Fibroblast of lung (primary cell): Measurements from ENCODE around the gene TMED7. TPM values are rescaled to one million over a fixed set of nuclear protein-coding genes. Genes with fewer than 3 reads are reported as not detected.

ENCODE experiments used
- DNase-seq, 2 donors: peaks; one replicate each; pipeline versions ENCODE4 v3.0.0 to v3.0.0-alpha.2; 2010; ENCODE audit warnings: low read depth in 2 of 2
- H2AFZ ChIP-seq: 2 replicates; pipeline ENCODE4 v1.5.1; 2012; ENCODE audit warnings: low read length, control low read depth, inconsistent platforms
- H3K27ac ChIP-seq: 2 replicates; pipeline ENCODE4 v1.5.1; 2011; ENCODE audit warnings: low read length, control low read depth; ENCODE audit not compliant: insufficient read depth
- H3K27me3 ChIP-seq: 2 replicates; pipeline ENCODE4 v1.5.1; 2011; ENCODE audit warnings: mild to moderate bottlenecking, low read length; ENCODE audit not compliant: control insufficient read depth, insufficient read depth
- H3K36me3 ChIP-seq: 2 replicates; pipeline ENCODE4 v1.5.1; 2011; ENCODE audit warnings: low read length; ENCODE audit not compliant: control insufficient read depth, insufficient read depth
- H3K4me1 ChIP-seq: 2 replicates; pipeline ENCODE4 v1.5.1; 2011; ENCODE audit warnings: low read length; ENCODE audit not compliant: control insufficient read depth, insufficient read depth; ENCODE audit errors: extremely low read depth
- H3K4me2 ChIP-seq: 2 replicates; pipeline ENCODE4 v1.5.1; 2011; ENCODE audit warnings: low read length, control low read depth; ENCODE audit not compliant: insufficient read depth; ENCODE audit errors: extremely low read depth
- H3K4me3 ChIP-seq, 4 experiments: fragments of 200-600 bp in 1 of 4; sonication (generic) in 1 of 4; replicated peaks in 1 of 4; 2 replicates each; pipeline ENCODE4 v1.5.1; 2011 to 2016; ENCODE audit warnings: low read length in 4 of 4, low read depth in 3 of 4, mild to moderate bottlenecking in 3 of 4, control low read depth in 2 of 4, inconsistent platforms in 1 of 4, mixed read lengths in 1 of 4; ENCODE audit not compliant: insufficient read depth in 1 of 4; ENCODE audit errors: control extremely low read depth in 1 of 4
- H3K79me2 ChIP-seq: 2 replicates; pipeline ENCODE4 v1.5.1; 2012; ENCODE audit warnings: mild to moderate bottlenecking, low read length, inconsistent platforms; ENCODE audit not compliant: control insufficient read depth, insufficient read depth
- H3K9ac ChIP-seq: 2 replicates; pipeline ENCODE4 v1.5.1; 2011; ENCODE audit warnings: mild to moderate bottlenecking, low read length, control low read depth; ENCODE audit not compliant: insufficient read depth
- H3K9me3 ChIP-seq: 2 replicates; pipeline ENCODE4 v1.5.1; 2012; ENCODE audit warnings: low read depth, low read length; ENCODE audit not compliant: control insufficient read depth, insufficient read depth
- H4K20me1 ChIP-seq: 2 replicates; pipeline ENCODE4 v1.5.1; 2011; ENCODE audit warnings: low read length; ENCODE audit not compliant: control insufficient read depth, insufficient read depth; ENCODE audit errors: extremely low read depth
- CTCF ChIP-seq, 2 donors: IDR thresholded peaks in 1 of 2; conservative IDR thresholded peaks in 1 of 2; 1 replicate in 1 of 2; 2 replicates in 1 of 2; pipeline ENCODE4 v1.5.1; 2011 to 2012; ENCODE audit warnings: low read length in 2 of 2, control low read depth in 1 of 2, inconsistent platforms in 1 of 2, low read depth in 1 of 2, mild to moderate bottlenecking in 1 of 2
- EZH2 ChIP-seq: IDR thresholded peaks from 2 replicates; pipeline ENCODE4 v1.5.1; 2012; ENCODE audit warnings: low read length, control low read depth, mild to moderate bottlenecking; ENCODE audit errors: missing control alignments
- polyA plus RNA-seq, 2 donors: library from polyadenylated mRNA; depleted of rRNA in 1 of 2; stranded (reverse) in 1 of 2; unstranded in 1 of 2; fragments of >200 nt; gene quantifications; 2 replicates each; pipeline ENCODE4 v1.2.1, GENCODE V29; 2011 to 2012; ENCODE audit warnings: missing spikeins in 1 of 2
- total RNA-seq: library from RNA; depleted of rRNA; stranded (reverse); fragments of >200 nt; gene quantifications from 2 replicates; pipeline ENCODE4 v1.2.1, GENCODE V29; 2014

Gene TMED7
- total and polyA plus RNA-seq, 2 donors (not counting 1 experiment from before 2014, with no cell fraction given) = 104 to 154 TPM

GRCh38 chr5:115661101-115661500 is 35.3 kb upstream of the TMED7 start:
- H3K79me2 ChIP-seq = no peaks in the 10 kb centered on the region
- peak in 1 of 2 donors; percentile 59 for DNase-seq
- no peak overlapping the region for H3K9ac ChIP-seq
- TF ChIP-seq EZH2 = no peak
- TF ChIP-seq CTCF (conservative IDR thresholded peaks at IDR 0.05 in 1 of 2, IDR thresholded peaks at IDR 0.05 in 1 of 2; ENCODE audit: low read depth in 1 of 2, low read length in 2 of 2) = no peak
- H3K27ac ChIP-seq = no peak overlapping the region
- no peaks in the 10 kb centered on the region for H4K20me1 ChIP-seq
- H3K4me1 ChIP-seq = no peaks in the 10 kb centered on the region
- H3K4me3 ChIP-seq = no peak overlapping the region
- H3K36me3 ChIP-seq = no peaks in the 10 kb centered on the region
- no peaks in the 10 kb centered on the region for H3K27me3 ChIP-seq
- H3K9me3 ChIP-seq = no peaks in the 10 kb centered on the region
- H2AFZ ChIP-seq = no peak overlapping the region
- H3K4me2 ChIP-seq = no peak overlapping the region

- Histone ChIP-seq H3K4me2 (no peak overlapping the region), H2AFZ (no peak overlapping the region), H3K36me3 (no peaks in the 10 kb centered on the region), H3K4me3 (no peak overlapping the region), H3K27me3 (no peaks in the 10 kb centered on the region), H3K9me3 (no peaks in the 10 kb centered on the region), H3K79me2 (no peaks in the 10 kb centered on the region), H3K9ac (no peak overlapping the region), H4K20me1 (no peaks in the 10 kb centered on the region), H3K4me1 (no peaks in the 10 kb centered on the region), H3K27ac (no peak overlapping the region)
- DNase-seq = peak; percentile 55 to 95
- no peak for TF ChIP-seq EZH2
- no peak for TF ChIP-seq CTCF (conservative IDR thresholded peaks at IDR 0.05 in 1 of 2, IDR thresholded peaks at IDR 0.05 in 1 of 2; ENCODE audit: low read depth in 1 of 2, low read length in 2 of 2)
Observed at GRCh38 chr5:115657881-115658233, 32.0 kb upstream of the TMED7 start.

- DNase-seq = peak in 1 of 2 donors; percentile 18
- H3K9me3 ChIP-seq = no peaks in the 10 kb centered on the region
- H3K27me3 ChIP-seq = no peaks in the 10 kb centered on the region
- H3K4me2 ChIP-seq = no peak overlapping the region
- no peaks in the 10 kb centered on the region for H4K20me1 ChIP-seq
- H3K4me3 ChIP-seq = no peak overlapping the region
- H3K27ac ChIP-seq = no peak overlapping the region
- no peaks in the 10 kb centered on the region for H3K4me1 ChIP-seq
- H3K36me3 ChIP-seq = no peaks in the 10 kb centered on the region
- no peak for TF ChIP-seq CTCF (conservative IDR thresholded peaks at IDR 0.05 in 1 of 2, IDR thresholded peaks at IDR 0.05 in 1 of 2; ENCODE audit: low read depth in 1 of 2, low read length in 2 of 2)
- TF ChIP-seq EZH2 = no peak
- no peak overlapping the region for H2AFZ ChIP-seq
- H3K79me2 ChIP-seq = no peaks in the 10 kb centered on the region
- no peak overlapping the region for H3K9ac ChIP-seq
Observed at GRCh38 chr5:115657125-115657880, 31.5 kb upstream of the TMED7 start.
